Measurements from ENCODE around the gene ABCF3.

Gene ABCF3

DNA sequence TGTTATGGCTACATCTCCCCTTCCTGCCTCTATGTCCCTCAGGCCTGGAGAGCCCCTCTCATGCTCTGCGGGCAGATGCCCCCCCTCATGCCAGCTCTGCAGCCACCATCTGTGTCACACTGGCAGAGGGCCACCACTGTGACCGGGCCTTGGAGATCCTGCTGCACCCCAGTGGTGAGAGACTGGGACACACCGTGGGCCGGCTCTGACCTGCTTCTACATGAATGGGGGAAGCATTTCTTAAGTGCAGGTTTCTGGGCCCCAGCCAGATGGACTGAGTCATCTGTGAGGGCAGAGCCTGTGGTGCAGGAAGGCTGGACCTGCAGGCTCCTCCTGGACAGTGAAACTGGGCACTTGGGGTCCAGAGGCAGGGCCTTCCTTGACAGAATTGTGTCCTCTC, 48.2 kb downstream of the ABCF3 start:
- no peak for DNase-seq

DNA sequence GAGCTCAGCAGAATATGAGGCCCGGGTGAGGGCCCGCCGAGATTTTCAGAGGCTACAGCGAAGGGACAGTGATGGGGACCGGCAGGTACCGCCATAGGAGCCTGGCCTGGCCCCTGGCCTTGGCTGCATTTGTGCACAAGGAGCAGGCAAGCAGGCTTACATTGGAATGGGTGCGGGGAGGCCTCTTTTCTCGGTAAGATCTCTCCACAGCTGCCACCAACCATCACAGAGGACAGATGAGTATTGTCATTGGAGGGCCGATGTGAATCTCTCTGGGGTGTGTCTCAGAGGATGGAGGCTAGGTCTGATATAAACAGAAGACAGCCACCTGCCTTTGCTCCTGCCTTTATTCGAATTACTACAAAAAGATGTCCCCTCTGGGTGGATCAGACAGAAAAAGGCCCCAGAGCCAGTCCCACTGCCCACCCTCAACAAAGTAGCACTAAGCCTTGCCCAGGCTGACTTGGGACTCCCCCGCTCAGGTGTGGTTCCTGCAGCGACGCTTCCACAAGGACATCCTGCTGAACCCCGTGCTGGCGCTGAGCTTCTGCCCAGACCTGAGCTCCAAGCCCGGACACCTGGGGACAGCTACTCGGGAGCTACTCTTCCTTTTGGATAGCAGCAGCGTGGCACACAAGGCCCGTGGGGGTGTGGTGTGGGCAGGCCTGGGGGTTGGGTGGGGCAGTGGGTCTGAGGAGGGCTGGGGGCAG, 48.8 kb downstream of the ABCF3 start:
- DNase-seq: no peak

DNA sequence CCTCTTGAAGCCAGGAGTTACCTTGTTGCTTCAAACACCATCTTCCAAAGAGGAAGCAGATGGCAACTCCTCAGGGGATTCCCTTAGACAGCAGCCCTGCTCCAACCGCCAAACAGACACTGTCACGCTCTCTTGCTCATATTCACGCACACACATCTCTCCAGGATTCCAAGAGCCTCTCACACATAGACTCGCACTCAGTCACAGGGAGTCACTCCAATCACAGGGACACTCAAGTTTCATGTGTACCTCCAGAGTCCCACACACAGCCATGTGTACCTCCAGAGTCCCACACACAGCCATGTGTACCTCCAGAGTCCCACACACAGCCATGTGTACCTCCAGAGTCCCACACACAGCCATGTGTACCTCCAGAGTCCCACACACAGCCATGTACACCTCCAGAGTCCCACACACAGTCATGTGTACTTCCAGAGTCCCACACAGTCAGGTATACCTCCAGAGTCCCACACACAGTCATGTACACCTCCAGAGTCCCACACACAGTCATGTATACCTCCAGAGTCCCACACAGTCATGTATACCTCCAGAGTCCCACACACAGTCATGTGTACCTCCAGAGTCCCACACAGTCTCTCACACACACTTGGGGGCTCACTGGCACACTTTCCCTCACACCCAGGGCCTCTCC, 49.5 kb downstream of the ABCF3 start:
- DNase-seq: no peak

DNA sequence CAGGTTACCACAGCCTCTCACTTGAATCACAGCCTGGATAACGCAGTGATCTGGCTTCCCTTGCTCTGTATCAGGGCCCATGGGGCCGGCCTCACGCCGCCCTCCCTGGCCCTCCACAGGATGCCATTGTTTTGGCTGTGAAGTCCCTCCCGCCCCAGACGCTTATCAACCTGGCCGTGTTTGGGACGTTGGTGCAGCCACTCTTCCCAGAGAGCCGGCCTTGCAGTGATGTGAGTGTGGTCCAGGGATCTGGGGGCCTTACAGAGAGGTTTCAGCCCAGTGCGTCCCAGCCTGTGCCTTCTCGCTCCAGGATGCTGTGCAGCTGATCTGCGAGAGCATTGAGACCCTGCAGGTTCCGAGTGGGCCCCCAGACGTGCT, 50.0 kb downstream of the ABCF3 start:
- DNase-seq: no peak

DNA sequence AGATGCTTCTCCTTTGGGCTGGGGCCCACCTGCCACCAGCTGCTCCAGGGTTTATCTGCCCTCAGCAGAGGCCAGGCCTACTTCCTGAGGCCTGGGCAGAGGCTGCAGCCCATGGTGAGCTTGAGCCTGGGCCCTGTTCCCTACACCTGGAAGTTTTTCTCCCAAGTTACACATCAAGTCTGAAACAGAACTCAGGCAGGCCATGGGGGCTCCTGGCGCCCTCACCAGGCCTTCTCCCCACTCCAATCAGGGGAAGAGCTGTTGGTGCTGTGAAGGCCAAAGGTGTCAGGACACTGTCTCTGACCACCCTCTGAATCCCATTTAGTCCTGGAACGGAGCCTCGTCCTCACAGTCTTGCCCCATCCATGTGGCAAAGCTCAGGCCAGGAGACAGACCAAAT, 50.6 kb downstream of the ABCF3 start:
- DNase-seq: no peak

DNA sequence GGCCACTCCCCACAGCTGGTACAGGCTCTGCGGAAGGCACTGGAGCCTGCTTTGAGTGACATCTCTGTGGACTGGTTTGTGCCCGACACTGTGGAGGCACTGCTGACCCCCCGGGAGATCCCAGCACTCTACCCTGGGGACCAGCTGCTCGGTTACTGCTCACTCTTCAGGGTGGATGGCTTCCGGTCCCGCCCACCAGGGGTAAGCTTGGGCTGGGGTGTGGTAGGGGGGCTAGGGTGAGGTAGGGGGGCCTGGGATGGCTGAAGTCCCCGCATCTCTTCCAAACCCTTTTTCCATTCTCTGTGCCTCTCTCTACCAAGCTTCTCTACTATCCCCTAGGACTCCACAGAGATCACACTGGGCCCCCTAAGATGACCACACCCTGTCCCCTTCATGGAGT, 51.2 kb downstream of the ABCF3 start:
- DNase-seq: no peak

DNA sequence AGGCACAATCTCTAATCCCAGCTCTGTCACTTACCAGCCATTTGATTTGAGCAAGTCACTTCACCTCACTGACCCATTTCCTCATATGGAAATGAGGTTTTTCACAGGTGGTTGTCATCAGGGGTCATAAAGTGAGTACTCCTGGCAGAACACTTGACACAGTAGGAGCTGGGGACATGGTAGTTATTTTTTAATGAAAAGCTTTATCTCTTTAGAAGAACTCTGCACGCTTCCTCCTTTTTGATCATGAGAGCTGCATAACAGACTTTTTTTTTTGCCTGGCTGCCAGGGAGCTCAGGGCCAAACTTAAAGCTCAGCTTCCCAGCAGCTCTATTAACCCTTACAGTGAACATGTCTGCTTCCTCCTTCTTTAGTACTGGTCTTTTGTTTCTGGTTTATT, 51.8 kb downstream of the ABCF3 start:
- DNase-seq: no peak

DNA sequence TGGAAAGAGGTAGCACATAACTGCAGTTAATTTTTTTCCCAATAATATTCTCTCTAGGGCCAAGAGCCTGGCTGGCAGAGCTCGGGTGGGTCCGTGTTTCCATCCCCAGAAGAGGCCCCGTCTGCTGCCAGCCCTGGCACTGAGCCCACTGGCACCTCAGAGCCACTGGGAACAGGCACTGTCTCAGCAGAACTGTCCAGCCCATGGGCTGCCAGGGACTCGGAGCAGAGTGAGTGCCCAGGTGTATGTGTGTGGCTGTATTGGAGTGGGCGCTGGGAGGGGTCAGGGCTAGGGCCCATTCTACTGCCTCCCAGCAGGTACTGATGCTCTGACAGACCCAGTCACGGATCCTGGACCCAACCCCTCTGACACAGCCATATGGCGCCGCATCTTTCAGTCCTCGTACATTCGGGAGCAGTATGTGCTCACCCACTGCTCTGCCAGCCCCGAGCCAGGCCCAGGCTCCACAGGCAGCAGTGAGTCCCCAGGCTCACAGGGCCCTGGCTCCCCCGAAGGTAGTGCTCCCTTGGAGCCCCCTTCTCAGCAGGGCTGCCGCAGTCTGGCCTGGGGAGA, 52.3 kb downstream of the ABCF3 start:
- no peak for DNase-seq

DNA sequence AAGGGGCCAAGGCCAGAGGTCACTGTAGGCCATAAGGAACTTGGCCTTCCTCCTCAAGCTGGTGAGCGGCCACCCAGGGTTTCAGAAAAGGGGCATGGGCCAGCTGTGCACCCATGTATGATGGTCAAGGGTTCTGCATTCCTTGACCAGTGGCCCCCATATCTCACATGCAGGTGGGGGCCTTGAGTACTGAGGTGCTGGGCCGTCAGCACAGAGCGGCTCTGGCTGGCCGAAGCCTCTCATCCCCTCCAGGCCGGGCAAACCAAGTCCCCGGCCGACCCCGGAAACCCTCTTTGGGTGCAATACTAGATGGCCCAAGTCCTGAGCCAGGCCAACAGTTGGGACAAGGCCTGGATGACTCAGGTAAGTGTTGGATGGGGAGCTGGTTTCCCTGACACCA, 53.2 kb downstream of the ABCF3 start:
- DNase-seq: no peak

DNA sequence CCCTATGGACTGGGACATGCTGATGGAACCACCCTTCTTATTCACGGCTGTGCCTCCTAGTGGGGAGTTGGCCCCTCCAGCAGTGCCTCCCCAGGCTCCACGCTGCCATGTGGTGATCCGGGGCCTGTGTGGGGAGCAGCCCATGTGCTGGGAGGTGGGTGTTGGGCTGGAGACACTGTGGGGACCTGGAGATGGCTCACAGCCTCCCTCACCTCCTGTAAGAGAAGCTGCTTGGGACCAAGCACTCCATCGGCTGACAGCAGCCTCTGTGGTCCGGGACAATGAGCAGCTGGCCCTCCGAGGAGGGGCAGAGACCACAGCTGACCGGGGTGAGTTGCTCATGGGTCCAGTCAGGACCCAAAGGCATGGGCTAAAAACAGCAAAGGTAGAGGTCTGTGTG, 53.7 kb downstream of the ABCF3 start:
- no peak for DNase-seq

DNA sequence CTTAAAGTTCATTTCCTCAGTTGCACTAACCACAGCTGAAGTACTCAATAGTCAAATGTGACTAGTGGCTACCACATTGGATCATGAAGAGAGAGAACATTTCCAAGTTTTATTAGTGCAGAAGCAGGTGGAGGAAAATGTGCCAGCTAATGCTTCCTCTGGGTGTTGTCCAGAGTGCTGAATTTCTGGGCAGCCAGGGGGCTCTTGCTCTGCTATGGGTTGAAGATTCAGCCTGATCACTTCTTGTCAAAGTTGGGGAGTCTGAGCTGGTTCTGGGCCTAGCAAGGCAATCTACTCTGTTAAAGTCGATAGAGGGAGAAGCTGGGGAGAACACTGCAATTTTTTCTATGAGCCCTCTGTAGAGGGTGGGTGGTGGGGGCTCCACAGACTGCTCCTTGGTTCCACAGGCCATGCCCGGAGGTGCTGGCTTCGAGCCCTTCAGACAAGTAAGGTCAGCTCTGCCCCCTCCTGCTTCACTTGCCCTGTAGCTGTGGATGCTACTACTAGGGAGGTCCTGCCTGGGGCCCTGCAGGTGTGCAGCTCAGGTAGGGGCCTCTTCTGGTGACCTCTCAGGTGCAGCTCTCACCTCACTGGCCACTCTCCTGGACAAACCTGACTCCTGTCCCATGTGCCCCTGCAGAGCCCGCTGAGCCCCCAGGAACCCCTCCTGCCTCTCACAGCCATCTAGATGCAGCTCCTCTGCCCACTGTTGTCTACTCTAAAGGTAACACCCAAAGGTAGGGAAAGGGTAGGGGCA, 54.6 kb downstream of the ABCF3 start:
- no peak for DNase-seq

DNA sequence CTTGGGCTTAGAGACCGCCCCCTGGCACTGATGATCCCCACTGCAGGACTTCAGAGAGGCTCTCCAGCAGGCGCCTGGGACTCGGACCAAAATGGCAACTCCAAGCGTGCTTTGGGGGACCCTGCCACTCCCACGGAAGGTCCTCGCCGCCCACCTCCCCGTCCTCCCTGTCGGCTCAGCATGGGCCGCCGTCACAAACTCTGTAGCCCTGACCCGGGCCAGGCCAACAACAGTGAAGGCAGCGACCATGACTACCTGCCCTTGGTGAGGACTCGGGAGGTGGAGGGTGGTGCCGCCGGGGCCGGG, 55.1 kb downstream of the ABCF3 start:
- DNase-seq: no peak

DNA sequence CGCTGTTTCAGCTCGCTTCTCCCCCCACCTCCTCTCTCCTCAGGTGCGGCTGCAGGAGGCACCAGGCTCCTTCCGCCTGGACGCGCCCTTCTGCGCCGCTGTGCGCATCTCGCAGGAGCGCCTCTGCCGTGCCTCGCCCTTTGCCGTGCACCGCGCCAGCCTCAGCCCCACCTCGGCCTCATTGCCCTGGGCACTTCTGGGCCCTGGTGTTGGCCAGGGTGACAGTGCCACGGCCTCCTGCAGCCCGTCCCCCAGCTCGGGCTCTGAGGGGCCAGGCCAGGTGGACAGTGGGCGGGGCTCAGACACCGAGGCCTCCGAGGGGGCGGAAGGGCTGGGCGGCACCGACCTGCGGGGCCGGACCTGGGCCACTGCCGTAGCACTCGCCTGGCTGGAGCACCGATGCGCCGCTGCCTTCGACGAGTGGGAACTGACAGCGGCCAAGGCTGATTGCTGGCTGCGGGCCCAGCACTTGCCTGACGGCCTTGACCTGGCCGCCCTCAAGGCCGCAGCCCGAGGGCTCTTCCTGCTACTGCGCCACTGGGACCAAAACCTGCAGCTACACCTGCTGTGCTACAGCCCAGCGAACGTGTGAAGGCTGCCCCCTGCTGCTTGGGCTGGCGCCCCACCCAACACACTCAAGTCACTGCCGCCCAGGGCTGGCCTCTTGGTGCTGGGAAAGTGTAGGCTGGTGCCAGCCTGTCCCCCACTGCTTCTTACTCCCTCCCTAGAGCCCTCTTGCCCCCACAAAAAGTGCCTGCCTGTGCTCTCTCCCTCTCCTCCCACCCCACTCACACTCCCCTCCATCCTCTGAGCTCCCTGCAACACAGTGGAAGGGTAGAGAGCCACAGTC, 55.7 kb downstream of the ABCF3 start:
- DNase-seq: no peak

DNA sequence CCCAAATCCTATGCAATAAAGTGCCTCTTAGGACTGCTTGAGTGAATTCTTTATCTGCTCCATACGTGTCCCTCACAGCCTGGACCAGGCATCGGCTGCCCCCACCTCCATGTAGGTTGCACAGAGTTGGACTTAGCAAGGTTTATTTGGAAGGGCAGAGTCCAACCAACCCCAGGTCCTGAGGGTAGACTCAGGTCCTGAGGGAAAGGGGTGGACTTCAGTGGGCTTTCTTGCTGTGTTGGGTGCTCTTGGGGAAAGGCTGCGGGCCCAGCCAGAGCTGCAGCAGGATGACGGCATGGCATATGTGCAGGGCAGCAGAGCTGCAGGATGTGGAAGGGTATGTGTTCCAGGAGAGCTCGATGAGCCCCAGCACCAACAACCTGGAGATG, 56.3 kb downstream of the ABCF3 start:
- DNase-seq: no peak
